ENCODE measurements around the gene SNAPIN. TPM values are rescaled to one million over a fixed set of nuclear protein-coding genes. Genes with fewer than 3 reads are reported as not detected.
A peak's percentile ranks its signal among the peaks of the same experiment; 100 is the strongest.

Gene SNAPIN, protein sequence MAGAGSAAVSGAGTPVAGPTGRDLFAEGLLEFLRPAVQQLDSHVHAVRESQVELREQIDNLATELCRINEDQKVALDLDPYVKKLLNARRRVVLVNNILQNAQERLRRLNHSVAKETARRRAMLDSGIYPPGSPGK
- 10 to 100 TPM; 42.8 to 66.3 (median 53.7) TPM for total RNA-seq
- 75.4 TPM for polyA plus RNA-seq
- long read RNA-seq, donor 1, transcript SNAPIN-201 (4 exons, 1,030 nt), result major isoform, 104 of 118 reads
- long read RNA-seq, donor 1, transcript SNAPIN-204 (2 exons, 1,205 nt), result minor isoform, 5 of 118 reads
- long read RNA-seq, donor 1, partial matches to known transcripts, result 0 of 118 reads
- long read RNA-seq, donor 1, other reads (novel, unspliced or antisense), result 2 of 118 reads
- long read RNA-seq, donor 2, transcript SNAPIN-201 (4 exons, 1,030 nt), result major isoform, 40 of 51 reads
- long read RNA-seq, donor 2, partial matches to known transcripts, result 0 of 51 reads
- long read RNA-seq, donor 2, other reads (novel, unspliced or antisense), result 6 of 51 reads
- long read RNA-seq, donor 3, transcript SNAPIN-204 (2 exons, 1,205 nt), result minor isoform, 9 of 64 reads
- long read RNA-seq, donor 3, transcript SNAPIN-202 (3 exons, 922 nt), result minor isoform, 8 of 64 reads
- long read RNA-seq, donor 3, transcript SNAPIN-201 (4 exons, 1,030 nt), result major isoform, 42 of 64 reads
- long read RNA-seq, donor 3, partial matches to known transcripts, result 0 of 64 reads
- long read RNA-seq, donor 3, other reads (novel, unspliced or antisense), result 5 of 64 reads
- long read RNA-seq, donor 4, transcript SNAPIN-201 (4 exons, 1,030 nt), result major isoform, 34 of 42 reads
- long read RNA-seq, donor 4, partial matches to known transcripts, result 0 of 42 reads
- long read RNA-seq, donor 4, other reads (novel, unspliced or antisense), result 3 of 42 reads

DNA sequence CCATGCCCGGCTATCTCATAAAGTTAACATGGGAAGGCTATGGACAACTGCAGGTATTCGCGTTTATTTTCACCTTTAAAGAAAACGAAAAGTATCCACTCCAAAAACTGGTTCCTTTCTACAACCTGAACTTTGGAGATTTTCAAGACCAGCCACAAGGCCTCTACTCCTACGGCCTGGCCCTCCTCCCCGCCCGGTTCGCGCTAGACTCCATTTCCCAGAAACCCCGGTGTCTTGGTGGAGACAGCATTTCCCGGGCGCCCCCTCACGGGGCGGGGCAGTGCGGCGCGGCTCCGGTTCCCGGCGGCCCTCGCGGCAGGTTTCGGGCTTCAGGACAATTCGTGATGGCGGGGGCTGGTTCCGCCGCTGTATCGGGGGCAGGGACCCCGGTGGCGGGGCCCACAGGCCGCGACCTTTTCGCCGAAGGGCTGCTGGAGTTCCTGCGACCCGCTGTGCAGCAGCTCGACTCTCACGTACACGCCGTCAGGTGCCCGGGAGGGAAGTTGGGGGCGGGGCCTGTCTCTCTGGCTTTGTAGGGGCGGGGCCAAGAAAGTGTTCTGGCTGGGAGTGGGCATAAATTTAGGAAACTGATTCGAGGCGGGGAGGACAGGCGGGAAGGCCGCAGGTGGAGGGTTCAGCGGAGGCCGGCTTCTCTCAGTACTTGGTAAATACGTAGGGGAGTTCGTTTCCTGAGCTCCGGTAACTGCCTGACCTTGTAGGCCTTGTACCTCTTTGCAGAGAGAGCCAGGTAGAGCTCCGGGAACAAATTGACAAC, at the start of gene SNAPIN:
Gene SNAPIN, plus strand, starts transcription at position 304 of the 775 bp plus-strand sequence. Its CDS starts 41 bp downstream, at position 345.
- Histone ChIP-seq H3K27me3 (ENCODE audit: control insufficient read depth, insufficient read depth) (no peaks in the 10 kb centered on the region), H3K4me1 (ENCODE audit: control insufficient read depth, insufficient read depth, low read length) (no peaks in the 10 kb centered on the region)
- intact Hi-C loops (cut with DNase I), result no loop called here

GRCh38 chr1:153608742-153609584, 49.5 kb upstream of the SNAPIN start:
- DNase-seq (peak; percentile 85 to 90 (median 89)), ATAC-seq (peak; percentile 75 to 90)
- H3K27me3 ChIP-seq (ENCODE audit: control insufficient read depth, insufficient read depth), result no peaks in the 10 kb centered on the region
- H3K4me3 ChIP-seq (ENCODE audit: low read length), result peak overlapping the region; percentile 30
- no peaks in the 10 kb centered on the region for H3K9me3 ChIP-seq (ENCODE audit: control insufficient read depth, low read length)
- intact Hi-C loops (cut with DNase I), result no loop called here
- peak overlapping the region; percentile 83 for H3K27ac ChIP-seq (ENCODE audit: low read length)
- H3K4me1 ChIP-seq (ENCODE audit: control insufficient read depth, insufficient read depth, low read length), result peaks cover 12% of the 10 kb centered on the region
- 39% methylated on average over 19 of the region's 19 CpGs for WGBS

More for the DNA sequence above, at the start of gene SNAPIN:
- H3K4me3 ChIP-seq (ENCODE audit: low read length), result peak within 1 kb of the TSS; percentile 78
- peak within 1 kb of the TSS; percentile 92 for H3K27ac ChIP-seq (ENCODE audit: low read length)
- no peaks in the 10 kb centered on the region for H3K9me3 ChIP-seq (ENCODE audit: control insufficient read depth, low read length)
- 2% methylated on average over 53 of the region's 53 CpGs for WGBS
- peak; percentile 97 for ATAC-seq
- DNase-seq, result peak; percentile 93 to 97 (median 96)

DNA sequence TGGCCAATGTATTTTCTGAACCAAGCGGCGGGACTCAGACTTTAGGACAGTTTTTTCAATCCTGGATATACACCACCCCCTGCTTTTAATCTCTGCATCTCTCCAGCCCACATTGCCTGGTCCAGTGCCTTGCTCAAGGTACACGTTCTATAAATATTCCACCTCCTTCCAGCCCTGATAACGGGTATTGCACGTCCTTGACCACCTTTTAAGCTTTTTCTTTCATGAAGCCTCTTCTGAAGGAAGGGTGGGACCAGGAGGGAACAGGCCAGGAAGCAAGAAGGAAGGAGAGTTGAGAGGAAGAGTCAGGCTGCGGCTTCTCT, 49.0 kb upstream of the SNAPIN start:
- 45% methylated on average over 6 of the region's 6 CpGs for WGBS
- no peak overlapping the region for H3K4me3 ChIP-seq (ENCODE audit: low read length)

GRCh38 chr1:153610334-153610733, 48.2 kb upstream of the SNAPIN start:
- Histone ChIP-seq H3K4me1 (ENCODE audit: control insufficient read depth, insufficient read depth, low read length) (peaks cover 12% of the 10 kb centered on the region), H3K27me3 (ENCODE audit: control insufficient read depth, insufficient read depth) (no peaks in the 10 kb centered on the region), H3K27ac (ENCODE audit: low read length) (peak overlapping the region; percentile 83), H3K9me3 (ENCODE audit: control insufficient read depth, low read length) (no peaks in the 10 kb centered on the region), H3K4me3 (ENCODE audit: low read length) (no peak overlapping the region)
- intact Hi-C loops (cut with DNase I), result loop anchor here in 1 of 4 donors (5.0 kb wide), 1 partner anchor 38 kb away; no protein-coding TSS in a partner anchor
- DNase-seq, result no peak
- WGBS, result 60% methylated on average over 4 of the region's 4 CpGs
- ATAC-seq, result no peak

More for the DNA sequence above, 49.0 kb upstream of the SNAPIN start:
- ATAC-seq (no peak), DNase-seq (no peak)
- Histone ChIP-seq H3K4me1 (ENCODE audit: control insufficient read depth, insufficient read depth, low read length) (peaks cover 12% of the 10 kb centered on the region), H3K27me3 (ENCODE audit: control insufficient read depth, insufficient read depth) (no peaks in the 10 kb centered on the region), H3K9me3 (ENCODE audit: control insufficient read depth, low read length) (no peaks in the 10 kb centered on the region), H3K27ac (ENCODE audit: low read length) (peak overlapping the region; percentile 83)
- intact Hi-C loops (cut with DNase I), result no loop called here

- 86% methylated on average over 7 of the region's 7 CpGs for WGBS
- intact Hi-C loops (cut with DNase I), result loop anchor here in 1 of 4 donors (5.0 kb wide), 1 partner anchor 39 kb away; no protein-coding TSS in a partner anchor
- peak overlapping the region; percentile 13 for H3K27ac ChIP-seq (ENCODE audit: low read length)
- H3K9me3 ChIP-seq (ENCODE audit: control insufficient read depth, low read length), result no peaks in the 10 kb centered on the region
- no peak for ATAC-seq
- H3K4me1 ChIP-seq (ENCODE audit: control insufficient read depth, insufficient read depth, low read length), result peaks cover 12% of the 10 kb centered on the region
- no peak for DNase-seq
- no peaks in the 10 kb centered on the region for H3K27me3 ChIP-seq (ENCODE audit: control insufficient read depth, insufficient read depth)
- no peak overlapping the region for H3K4me3 ChIP-seq (ENCODE audit: low read length)
Observed at GRCh38 chr1:153610811-153611301, 47.6 kb upstream of the SNAPIN start.

DNA sequence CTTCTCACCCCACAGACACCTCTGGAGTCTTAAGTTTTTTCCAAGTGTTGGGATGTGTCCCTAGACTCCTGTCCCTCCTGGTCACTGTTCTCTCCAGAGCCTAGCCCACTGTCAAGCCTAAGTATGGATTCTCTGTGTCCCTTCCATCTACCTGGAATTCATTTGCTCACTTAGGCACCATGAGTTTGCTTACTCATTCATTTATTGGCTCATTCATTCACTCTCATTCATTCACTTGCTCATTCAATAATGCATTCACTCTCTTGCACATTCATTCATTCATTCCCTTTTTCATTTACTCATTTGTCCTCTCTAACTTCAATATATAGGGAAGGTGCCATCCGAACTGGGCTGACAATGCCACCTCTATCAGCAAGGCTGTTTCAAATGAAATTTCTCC, 47.1 kb upstream of the SNAPIN start:
- Histone ChIP-seq H3K4me3 (ENCODE audit: low read length) (peak overlapping the region; percentile 70), H3K4me1 (ENCODE audit: control insufficient read depth, insufficient read depth, low read length) (peaks cover 15% of the 10 kb centered on the region), H3K27me3 (ENCODE audit: control insufficient read depth, insufficient read depth) (no peaks in the 10 kb centered on the region), H3K27ac (ENCODE audit: low read length) (peak overlapping the region; percentile 78), H3K9me3 (ENCODE audit: control insufficient read depth, low read length) (no peaks in the 10 kb centered on the region)
- WGBS, result 64% methylated on average over 1 of the region's 1 CpG
- ATAC-seq, result no peak
- DNase-seq, result no peak
- intact Hi-C loops (cut with DNase I), result loop anchor here in 1 of 4 donors (5.0 kb wide), 1 partner anchor 39 kb away; no protein-coding TSS in a partner anchor

DNA sequence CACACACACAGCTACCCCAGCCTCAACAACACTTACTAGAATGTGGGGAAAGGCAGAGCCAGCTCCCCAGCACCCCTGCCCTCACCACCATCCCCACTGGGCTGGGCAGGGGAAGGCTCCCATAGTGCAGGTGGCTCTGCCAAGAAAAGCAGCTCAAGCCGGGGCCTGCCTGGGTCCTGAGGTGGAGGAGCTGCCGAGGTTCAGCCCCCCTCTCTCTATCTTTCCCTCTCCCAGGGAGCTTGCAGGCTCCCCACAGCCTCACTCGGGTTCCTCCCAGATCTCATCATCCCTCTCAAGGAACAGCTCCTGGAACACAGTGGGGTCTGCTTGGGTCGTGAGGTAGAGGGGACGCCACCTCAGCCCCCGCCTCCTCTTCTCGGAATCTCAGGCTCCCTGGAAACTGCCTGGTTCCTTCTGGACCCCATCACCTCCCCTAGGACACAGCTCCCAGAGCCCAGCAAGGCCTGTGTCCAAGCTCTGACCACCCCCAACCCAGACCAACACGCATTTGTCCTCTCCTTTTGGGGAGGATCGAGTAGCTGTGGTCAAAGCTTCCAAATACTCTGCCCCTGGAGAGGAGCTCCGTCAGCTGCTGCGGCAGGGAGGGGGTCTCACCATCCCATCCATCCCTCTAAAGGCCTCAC, 46.3 kb upstream of the SNAPIN start:
- peak overlapping the region; percentile 70 for H3K4me3 ChIP-seq (ENCODE audit: low read length)
- intact Hi-C loops (cut with DNase I), result loop anchor here in 1 of 4 donors (5.0 kb wide), 1 partner anchor 40 kb away; no protein-coding TSS in a partner anchor
- no peaks in the 10 kb centered on the region for H3K9me3 ChIP-seq (ENCODE audit: control insufficient read depth, low read length)
- ATAC-seq, result peak in 1 of 2 donors; percentile 18
- DNase-seq, result peak in 1 of 3 donors; percentile 67
- peak overlapping the region; percentile 78 for H3K27ac ChIP-seq (ENCODE audit: low read length)
- 39% methylated on average over 11 of the region's 11 CpGs for whole genome bisulfite sequencing
- peaks cover 23% of the 10 kb centered on the region for H3K4me1 ChIP-seq (ENCODE audit: control insufficient read depth, insufficient read depth, low read length)
- H3K27me3 ChIP-seq (ENCODE audit: control insufficient read depth, insufficient read depth), result no peaks in the 10 kb centered on the region

DNA sequence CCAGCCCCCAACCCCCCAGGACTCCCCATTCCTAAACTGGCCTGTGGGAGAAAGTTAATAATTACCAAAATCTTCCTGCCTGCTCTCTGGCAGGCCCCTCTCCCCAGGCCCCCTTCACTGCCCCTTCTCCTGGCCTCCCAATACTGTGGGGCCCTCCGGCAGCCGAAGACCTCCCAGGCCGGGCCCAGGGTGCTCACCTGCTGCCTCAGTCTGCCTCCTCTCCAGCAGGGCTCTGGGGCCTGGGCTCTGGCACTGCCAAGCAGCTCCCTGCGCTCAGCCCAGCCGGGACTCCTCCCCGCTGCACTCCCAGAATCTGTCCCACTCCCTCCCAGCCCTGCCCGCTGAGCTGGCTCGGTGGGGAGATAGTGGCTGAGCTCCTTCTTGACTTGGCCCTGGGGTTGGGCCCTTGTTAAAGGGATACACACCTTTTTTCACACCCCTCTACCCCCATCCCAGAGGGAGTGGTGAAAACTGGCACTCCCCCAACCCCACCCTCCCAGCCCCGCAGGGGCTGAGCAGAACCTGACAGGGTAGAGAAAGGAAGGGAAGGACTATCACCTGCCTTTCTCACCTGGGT, 45.7 kb upstream of the SNAPIN start, which contains the start of gene S100A16:
Gene S100A16, minus strand, starts transcription at position 383 of the 577 bp plus-strand sequence. CDS start 4,986 bp downstream, outside the sequence.
- intact Hi-C loops (cut with DNase I), result loop anchor here in 1 of 4 donors (5.0 kb wide), 1 partner anchor 41 kb away; no protein-coding TSS in a partner anchor
- no peaks in the 10 kb centered on the region for H3K27me3 ChIP-seq (ENCODE audit: control insufficient read depth, insufficient read depth)
- peaks cover 23% of the 10 kb centered on the region for H3K4me1 ChIP-seq (ENCODE audit: control insufficient read depth, insufficient read depth, low read length)

DNA sequence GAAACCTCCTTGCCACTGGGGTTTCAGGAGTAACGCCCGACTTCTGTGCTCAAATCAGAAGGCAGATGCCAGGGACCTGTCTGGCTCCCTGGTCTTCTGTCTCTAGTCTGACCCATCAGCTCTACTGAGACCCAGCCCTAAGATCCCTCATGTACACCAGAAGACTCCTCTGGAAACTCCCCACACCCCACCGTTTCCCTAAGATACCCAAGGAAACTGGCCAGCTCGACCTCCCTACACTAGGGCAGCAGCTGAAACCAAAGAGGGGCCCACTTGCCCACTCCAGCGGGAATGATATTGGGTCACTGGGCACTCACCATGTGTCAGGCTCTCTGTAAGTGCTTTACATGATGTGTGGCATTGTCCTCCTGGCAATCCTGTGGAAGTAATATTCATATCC, 45.1 kb upstream of the SNAPIN start:
- no peak overlapping the region for H3K4me3 ChIP-seq (ENCODE audit: low read length)
- intact Hi-C loops (cut with DNase I), result loop anchor here in 1 of 4 donors (5.0 kb wide), 1 partner anchor 41 kb away; no protein-coding TSS in a partner anchor
- WGBS, result 76% methylated on average over 5 of the region's 5 CpGs

More for the DNA sequence above, 45.7 kb upstream of the SNAPIN start, which contains the start of gene S100A16:
- 37% methylated on average over 9 of the region's 9 CpGs for WGBS
- Histone ChIP-seq H3K4me3 (ENCODE audit: low read length) (peak within 1 kb of the TSS; percentile 70), H3K9me3 (ENCODE audit: control insufficient read depth, low read length) (no peaks in the 10 kb centered on the region), H3K27ac (ENCODE audit: low read length) (peak within 1 kb of the TSS; percentile 78)
- ATAC-seq (peak; percentile 71 to 85), DNase-seq (peak; percentile 87 to 93 (median 92))

More for the DNA sequence above, 45.1 kb upstream of the SNAPIN start:
- Histone ChIP-seq H3K9me3 (ENCODE audit: control insufficient read depth, low read length) (no peaks in the 10 kb centered on the region), H3K27ac (ENCODE audit: low read length) (no peak overlapping the region), H3K27me3 (ENCODE audit: control insufficient read depth, insufficient read depth) (no peaks in the 10 kb centered on the region), H3K4me1 (ENCODE audit: control insufficient read depth, insufficient read depth, low read length) (peaks cover 23% of the 10 kb centered on the region)
- DNase-seq (no peak), ATAC-seq (no peak)

Measured in right cardiac atrium (tissue), 5 donors.